Tibial nerve (tissue), 4 donors: ENCODE measurements around the gene REV3L.

ENCODE experiments used
- EP300 ChIP-seq, 2 donors: sonication (generic); formaldehyde crosslinking; IDR thresholded peaks; one replicate each; pipeline ENCODE4 v1.6.1; 2017; ENCODE audit warnings: antibody characterized with exemption in 2 of 2, mild to moderate bottlenecking in 1 of 2
- POLR2A ChIP-seq, 2 donors: fragments of 450-650 bp; IDR thresholded peaks; one replicate each; pipeline ENCODE4 v1.6.1; 2017; ENCODE audit warnings: antibody characterized with exemption in 2 of 2, mild to moderate bottlenecking in 2 of 2, moderate library complexity in 2 of 2
- TF ChIP-seq, protein P1 (sequence below), 5 experiments: fragments of 200-600 bp in 3 of 5; fragments of 450-650 bp in 2 of 5; sonication (generic) in 3 of 5; IDR thresholded peaks; one replicate each; pipeline ENCODE4 v1.5.1; 2016 to 2019; ENCODE audit warnings: antibody characterized with exemption in 5 of 5, mild to moderate bottlenecking in 3 of 5, moderate library complexity in 2 of 5

DNA sequence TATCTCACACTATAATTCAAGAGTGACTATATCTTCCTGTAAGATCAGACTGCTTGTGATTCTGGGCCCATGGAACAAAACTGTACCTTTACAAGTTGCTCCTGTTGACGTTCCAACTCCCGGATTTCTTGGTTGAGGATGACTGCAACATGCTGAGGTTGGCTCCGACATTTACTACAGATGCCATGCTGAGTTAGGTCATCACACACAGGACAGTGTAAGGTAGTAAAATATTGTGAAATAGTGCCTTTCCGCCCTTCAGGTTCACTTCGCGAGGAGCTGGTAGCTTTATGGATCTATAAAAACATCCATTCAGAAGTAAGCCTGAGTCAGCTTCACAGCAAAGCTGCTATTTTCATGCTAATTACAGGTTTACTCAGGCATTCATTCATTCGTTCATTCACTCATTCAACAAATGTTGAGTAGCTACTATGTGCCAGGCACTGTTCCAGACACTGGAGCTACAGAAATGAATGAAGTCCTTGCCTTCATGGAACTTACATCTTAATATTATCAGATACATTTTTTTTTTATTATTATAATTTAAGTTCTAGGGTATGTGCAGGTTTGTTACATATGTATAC lies 175.7 kb downstream of the REV3L start:
- TF ChIP-seq, protein P1, sequence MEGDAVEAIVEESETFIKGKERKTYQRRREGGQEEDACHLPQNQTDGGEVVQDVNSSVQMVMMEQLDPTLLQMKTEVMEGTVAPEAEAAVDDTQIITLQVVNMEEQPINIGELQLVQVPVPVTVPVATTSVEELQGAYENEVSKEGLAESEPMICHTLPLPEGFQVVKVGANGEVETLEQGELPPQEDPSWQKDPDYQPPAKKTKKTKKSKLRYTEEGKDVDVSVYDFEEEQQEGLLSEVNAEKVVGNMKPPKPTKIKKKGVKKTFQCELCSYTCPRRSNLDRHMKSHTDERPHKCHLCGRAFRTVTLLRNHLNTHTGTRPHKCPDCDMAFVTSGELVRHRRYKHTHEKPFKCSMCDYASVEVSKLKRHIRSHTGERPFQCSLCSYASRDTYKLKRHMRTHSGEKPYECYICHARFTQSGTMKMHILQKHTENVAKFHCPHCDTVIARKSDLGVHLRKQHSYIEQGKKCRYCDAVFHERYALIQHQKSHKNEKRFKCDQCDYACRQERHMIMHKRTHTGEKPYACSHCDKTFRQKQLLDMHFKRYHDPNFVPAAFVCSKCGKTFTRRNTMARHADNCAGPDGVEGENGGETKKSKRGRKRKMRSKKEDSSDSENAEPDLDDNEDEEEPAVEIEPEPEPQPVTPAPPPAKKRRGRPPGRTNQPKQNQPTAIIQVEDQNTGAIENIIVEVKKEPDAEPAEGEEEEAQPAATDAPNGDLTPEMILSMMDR (IDR thresholded peaks at IDR 0.05), result no peak
- TF ChIP-seq POLR2A (IDR thresholded peaks at IDR 0.05), result no peak
- TF ChIP-seq EP300 (IDR thresholded peaks at IDR 0.05), result no peak
